Fibroblast of villous mesenchyme (primary cell): ENCODE measurements around the gene ZFP91. TPM values are rescaled to one million over a fixed set of nuclear protein-coding genes. Genes with fewer than 3 reads are reported as not detected.
A peak's percentile ranks its signal among the peaks of the same experiment; 100 is the strongest.

Source experiments
- DNase-seq: peaks from one replicate; pipeline ENCODE4 v3.0.0-alpha.2; 2010; ENCODE audit warnings: low read depth
- H3K4me3 ChIP-seq: 2 replicates; pipeline ENCODE4 v1.5.1; 2011; ENCODE audit warnings: low read depth, mild to moderate bottlenecking, low read length
- total RNA-seq: library from RNA; depleted of rRNA; stranded (reverse); fragments of >200 nt; gene quantifications from 2 replicates; pipeline ENCODE4 v1.2.3, GENCODE V29; 2012
- TF ChIP-seq, protein P1 (sequence below): IDR thresholded peaks from 2 replicates; pipeline ENCODE4 v1.5.1; 2012; ENCODE audit warnings: low read depth, mild to moderate bottlenecking, low read length; ENCODE audit not compliant: insufficient read depth

ZFP91 gene
- total RNA-seq, 1 donor: 68.7 TPM

DNA sequence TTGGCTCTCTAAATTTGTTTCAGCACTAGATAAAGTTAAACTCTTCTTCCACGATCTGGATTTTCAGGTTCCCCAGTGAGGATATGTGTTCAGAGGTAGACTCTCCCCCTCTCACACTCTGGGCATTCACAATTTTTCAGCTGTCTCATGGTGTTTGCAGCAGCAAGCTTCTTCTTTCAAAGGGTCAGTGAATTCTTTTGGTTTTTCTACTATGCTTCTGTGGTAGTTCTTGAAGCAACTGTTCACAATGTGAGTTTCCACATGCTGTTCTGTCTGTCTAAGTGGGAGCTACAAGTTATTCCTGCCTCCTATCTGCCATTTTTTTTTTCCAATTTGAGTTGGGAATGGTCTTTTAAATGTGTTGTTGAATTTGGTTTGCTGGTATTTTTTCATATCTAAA is 69.0 kb downstream of the ZFP91 start:
- TF ChIP-seq, protein P1, sequence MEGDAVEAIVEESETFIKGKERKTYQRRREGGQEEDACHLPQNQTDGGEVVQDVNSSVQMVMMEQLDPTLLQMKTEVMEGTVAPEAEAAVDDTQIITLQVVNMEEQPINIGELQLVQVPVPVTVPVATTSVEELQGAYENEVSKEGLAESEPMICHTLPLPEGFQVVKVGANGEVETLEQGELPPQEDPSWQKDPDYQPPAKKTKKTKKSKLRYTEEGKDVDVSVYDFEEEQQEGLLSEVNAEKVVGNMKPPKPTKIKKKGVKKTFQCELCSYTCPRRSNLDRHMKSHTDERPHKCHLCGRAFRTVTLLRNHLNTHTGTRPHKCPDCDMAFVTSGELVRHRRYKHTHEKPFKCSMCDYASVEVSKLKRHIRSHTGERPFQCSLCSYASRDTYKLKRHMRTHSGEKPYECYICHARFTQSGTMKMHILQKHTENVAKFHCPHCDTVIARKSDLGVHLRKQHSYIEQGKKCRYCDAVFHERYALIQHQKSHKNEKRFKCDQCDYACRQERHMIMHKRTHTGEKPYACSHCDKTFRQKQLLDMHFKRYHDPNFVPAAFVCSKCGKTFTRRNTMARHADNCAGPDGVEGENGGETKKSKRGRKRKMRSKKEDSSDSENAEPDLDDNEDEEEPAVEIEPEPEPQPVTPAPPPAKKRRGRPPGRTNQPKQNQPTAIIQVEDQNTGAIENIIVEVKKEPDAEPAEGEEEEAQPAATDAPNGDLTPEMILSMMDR: no peak
- no peak for DNase-seq
- H3K4me3 ChIP-seq: no peak overlapping the region

DNA sequence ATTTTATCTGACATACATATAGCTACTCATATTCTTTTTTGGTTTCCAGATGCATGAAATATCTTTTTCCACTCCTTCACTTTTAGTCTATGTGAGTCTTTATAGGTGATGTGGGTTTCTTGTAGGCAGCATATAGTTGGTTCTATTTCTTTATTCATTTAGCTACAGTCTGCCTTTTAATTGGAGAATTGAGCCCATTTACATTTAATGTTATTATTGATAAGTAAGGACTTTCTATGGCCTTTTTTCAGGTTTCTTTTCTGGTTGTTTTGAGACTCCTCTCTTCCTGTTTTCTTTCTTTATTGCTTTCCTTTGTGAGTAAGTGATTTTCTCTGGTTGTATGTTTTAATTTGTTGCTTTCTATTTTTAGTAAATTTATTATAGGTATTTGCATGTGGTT is 70.8 kb downstream of the ZFP91 start:
- DNase-seq: no peak
- TF ChIP-seq, protein P1: no peak

DNA sequence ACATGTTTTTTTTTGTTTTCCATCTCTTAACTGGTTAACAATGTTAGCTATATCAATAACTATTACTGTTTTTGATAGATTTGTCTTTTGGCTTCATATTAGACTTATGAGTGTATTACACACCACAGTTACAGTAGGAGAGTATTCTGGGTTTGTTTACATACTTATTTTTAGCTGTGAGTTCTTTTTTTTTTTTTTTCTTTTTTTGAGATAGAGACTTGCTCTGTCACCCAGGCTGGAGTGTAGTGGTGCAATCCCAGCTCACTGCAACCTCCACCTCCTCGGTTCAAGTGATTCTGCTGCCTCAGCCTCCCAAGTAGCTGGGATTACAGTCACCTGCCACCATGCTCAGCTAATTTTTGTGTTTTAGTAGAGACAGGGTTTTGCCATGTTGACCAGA is 71.6 kb downstream of the ZFP91 start:
- no peak for DNase-seq
- H3K4me3 ChIP-seq: no peak overlapping the region
- TF ChIP-seq, protein P1: no peak

More for the DNA sequence above, 70.8 kb downstream of the ZFP91 start:
- H3K4me3 ChIP-seq: no peak overlapping the region

DNA sequence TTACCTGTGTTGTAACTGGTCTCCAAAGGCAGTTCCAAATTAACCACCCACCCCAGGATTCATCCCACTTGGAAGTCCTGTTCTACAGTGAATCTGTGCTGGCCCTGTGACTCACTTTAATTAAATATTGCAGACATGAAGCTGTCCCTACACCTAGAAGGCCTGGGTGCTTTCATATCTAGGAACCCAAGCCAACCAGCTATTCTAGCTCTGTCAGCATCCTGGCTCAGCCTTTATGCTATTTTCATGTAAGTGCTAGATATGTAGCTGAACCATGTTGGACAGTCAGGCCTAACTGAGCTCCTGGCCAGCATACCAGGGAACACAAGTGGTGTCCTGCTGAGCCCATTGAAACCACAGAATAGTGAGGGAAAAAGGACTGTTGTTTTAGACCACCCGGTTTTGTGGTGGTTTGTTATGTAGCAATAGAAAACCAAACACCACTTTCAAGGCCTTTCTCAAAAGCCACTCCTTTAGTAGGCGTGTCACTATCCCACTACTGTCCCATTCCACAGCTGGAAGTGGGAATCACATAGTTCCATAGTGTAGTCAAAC is 73.9 kb downstream of the ZFP91 start:
- TF ChIP-seq, protein P1: no peak
- no peak overlapping the region for H3K4me3 ChIP-seq
- DNase-seq: no peak

DNA sequence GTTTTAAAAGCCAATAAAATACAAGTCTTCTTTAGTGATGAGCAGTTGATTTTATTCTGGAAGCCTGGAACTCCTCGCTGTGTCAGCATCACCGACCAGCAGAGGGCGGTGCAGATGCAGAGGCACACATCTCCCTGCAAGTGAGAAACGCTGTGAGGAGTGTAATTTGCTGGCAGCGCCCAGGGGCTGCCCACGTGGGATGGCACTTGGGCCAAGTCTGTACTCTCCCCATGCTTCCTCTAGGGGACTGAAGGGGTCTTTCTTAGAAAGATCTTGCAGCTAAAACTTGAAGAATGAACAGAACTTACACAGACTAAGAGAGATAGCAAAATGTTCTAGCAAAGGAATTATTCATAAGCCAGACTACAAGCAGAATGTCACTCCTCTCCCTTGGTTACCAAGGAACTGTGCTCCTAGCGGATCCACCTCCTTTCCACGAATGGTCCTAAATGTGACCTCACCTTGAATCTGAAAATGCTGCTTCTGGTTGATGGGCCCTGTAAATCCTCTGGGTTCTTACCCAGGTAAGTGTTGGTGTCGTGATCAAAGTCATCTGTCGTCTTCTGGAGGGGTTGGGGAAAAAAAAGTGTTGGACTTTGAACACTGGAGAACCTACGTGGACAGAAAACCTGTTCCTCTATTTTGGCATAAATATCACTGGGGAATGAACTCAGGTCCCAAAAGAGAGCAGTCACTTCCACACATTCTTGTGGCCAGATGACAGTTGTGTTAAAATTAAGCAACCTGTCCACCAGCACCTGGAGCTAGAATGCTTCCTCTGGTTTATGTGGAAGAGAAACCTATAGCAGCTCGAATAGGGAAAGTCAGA is 75.4 kb downstream of the ZFP91 start:
- H3K4me3 ChIP-seq: no peak overlapping the region
- TF ChIP-seq, protein P1: peak; percentile 95
- peak; percentile 67 for DNase-seq

DNA sequence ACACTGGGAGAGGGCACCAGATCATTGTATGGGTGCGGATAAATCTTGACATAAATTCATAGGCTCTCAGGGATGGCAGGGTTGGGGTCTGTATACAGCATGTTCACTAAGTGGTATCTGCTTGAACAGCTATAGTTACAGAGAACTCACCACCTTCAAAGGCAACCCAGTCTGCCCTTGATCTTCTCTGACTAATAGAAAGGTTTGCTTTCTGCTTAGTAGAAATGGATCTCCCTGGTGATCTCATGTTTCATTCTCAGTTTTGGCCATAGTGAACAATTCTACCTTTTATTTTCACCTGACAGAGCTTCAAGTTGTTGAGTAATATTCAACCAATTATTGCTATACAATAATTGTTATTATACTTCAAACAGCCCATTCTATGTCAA is 76.0 kb downstream of the ZFP91 start:
- TF ChIP-seq, protein P1: no peak
- no peak overlapping the region for H3K4me3 ChIP-seq
- no peak for DNase-seq
